Erythroblast (primary cell): Measurements from ENCODE around the gene MCM3AP.

Experiments used
- GATA1 ChIP-seq: IDR thresholded peaks from 2 replicates; pipeline ENCODE4 v1.6.1; 2011; ENCODE audit warnings: low read depth, mild to moderate bottlenecking, control low read depth, low read length, moderate library complexity
- POLR2A ChIP-seq: IDR thresholded peaks from 2 replicates; pipeline ENCODE4 v1.6.1; 2011; ENCODE audit warnings: mild to moderate bottlenecking, low read length

GRCh38 chr21:46318464-46318845, 33.0 kb upstream of the MCM3AP start:
- TF ChIP-seq POLR2A (no peak), GATA1 (no peak)
